ENCODE measurements around the gene PIP5K1B.

PIP5K1B gene

GRCh38 chr9:68683433-68683832, 21.6 kb upstream of the PIP5K1B start:
- no peak for TF ChIP-seq CTCF (conservative IDR thresholded peaks at IDR 0.05; ENCODE audit: low read length)
- no peak overlapping the region for H3K4me3 ChIP-seq (ENCODE audit: low read length)
- DNase-seq (ENCODE audit: low read depth), result no peak

GRCh38 chr9:68685213-68685612, 19.8 kb upstream of the PIP5K1B start:
- no peak for DNase-seq (ENCODE audit: low read depth)
- no peak for TF ChIP-seq CTCF (conservative IDR thresholded peaks at IDR 0.05; ENCODE audit: low read length)
- H3K4me3 ChIP-seq (ENCODE audit: low read length), result no peak overlapping the region

GRCh38 chr9:68685770-68686169, 19.3 kb upstream of the PIP5K1B start:
- TF ChIP-seq CTCF (conservative IDR thresholded peaks at IDR 0.05; ENCODE audit: low read length), result peak; percentile 25
- no peak for DNase-seq (ENCODE audit: low read depth)
- no peak overlapping the region for H3K4me3 ChIP-seq (ENCODE audit: low read length)

- no peak for TF ChIP-seq CTCF (conservative IDR thresholded peaks at IDR 0.05; ENCODE audit: low read length)
- DNase-seq (ENCODE audit: low read depth), result no peak
- H3K4me3 ChIP-seq (ENCODE audit: low read length), result no peak overlapping the region
Measured at GRCh38 chr9:68690088-68690487, 15.0 kb upstream of the PIP5K1B start.

- no peak for DNase-seq (ENCODE audit: low read depth)
- TF ChIP-seq CTCF (conservative IDR thresholded peaks at IDR 0.05; ENCODE audit: low read length), result no peak
- no peak overlapping the region for H3K4me3 ChIP-seq (ENCODE audit: low read length)
Measured at GRCh38 chr9:68692519-68692918, 12.5 kb upstream of the PIP5K1B start.

GRCh38 chr9:68694125-68694524, 10.9 kb upstream of the PIP5K1B start:
- no peak for TF ChIP-seq CTCF (conservative IDR thresholded peaks at IDR 0.05; ENCODE audit: low read length)
- no peak for DNase-seq (ENCODE audit: low read depth)
- H3K4me3 ChIP-seq (ENCODE audit: low read length), result no peak overlapping the region

- H3K4me3 ChIP-seq (ENCODE audit: low read length), result no peak overlapping the region
- no peak for DNase-seq (ENCODE audit: low read depth)
- TF ChIP-seq CTCF (conservative IDR thresholded peaks at IDR 0.05; ENCODE audit: low read length), result no peak
Measured at GRCh38 chr9:68697851-68698250, 7.2 kb upstream of the PIP5K1B start.
